Hindlimb muscle (tissue), 1 donor: Measurements from ENCODE around the gene KLRC2. TPM values are rescaled to one million over a fixed set of nuclear protein-coding genes. Genes with fewer than 3 reads are reported as not detected.
"Not testable (repeated sequence)": the region's sequence is repeated elsewhere in the genome, so short reads cannot be mapped to it uniquely, and the experiment has no call there.

Experiments
- DNase-seq: peaks from one replicate; pipeline ENCODE4 v3.0.0-alpha.2; 2013
- polyA plus RNA-seq: library from polyadenylated mRNA; unstranded; fragments of 120-200 nt; gene quantifications from one replicate; pipeline ENCODE4 v1.2.1, GENCODE V29; 2013; ENCODE audit not compliant: insufficient read length

The KLRC2 gene
- not detected for polyA plus RNA-seq

- not testable (repeated sequence) for DNase-seq
Measured at GRCh38 chr12:10435816-10436215, at the start of gene KLRC2. Gene KLRC2, minus strand, starts transcription at chr12:10436010. Its CDS starts 24 bp downstream, at chr12:10435986.

DNA sequence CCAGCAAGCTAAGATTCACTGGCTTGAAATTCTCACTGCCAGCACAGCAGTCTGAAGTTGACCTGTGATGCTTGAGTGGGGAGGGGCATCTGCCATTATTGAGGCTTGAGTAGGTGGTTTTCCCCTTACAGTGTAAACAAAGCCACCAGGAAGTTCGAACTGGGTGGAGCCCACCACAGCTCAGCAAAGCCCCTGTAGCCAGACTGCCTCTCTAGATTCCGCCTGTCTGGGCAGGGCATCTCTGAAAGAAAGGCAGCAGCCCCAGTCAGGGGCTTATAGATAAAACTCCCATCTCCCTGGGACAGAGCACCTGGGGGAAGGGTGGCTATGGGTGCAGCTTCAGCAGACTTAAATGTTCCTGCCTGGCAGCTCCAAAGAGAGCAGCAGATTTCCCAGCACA, 46.1 kb upstream of the KLRC2 start:
- DNase-seq = not testable (repeated sequence)

GRCh38 chr12:10472808-10473207, 37.0 kb upstream of the KLRC2 start:
- DNase-seq = not testable (repeated sequence)

DNA sequence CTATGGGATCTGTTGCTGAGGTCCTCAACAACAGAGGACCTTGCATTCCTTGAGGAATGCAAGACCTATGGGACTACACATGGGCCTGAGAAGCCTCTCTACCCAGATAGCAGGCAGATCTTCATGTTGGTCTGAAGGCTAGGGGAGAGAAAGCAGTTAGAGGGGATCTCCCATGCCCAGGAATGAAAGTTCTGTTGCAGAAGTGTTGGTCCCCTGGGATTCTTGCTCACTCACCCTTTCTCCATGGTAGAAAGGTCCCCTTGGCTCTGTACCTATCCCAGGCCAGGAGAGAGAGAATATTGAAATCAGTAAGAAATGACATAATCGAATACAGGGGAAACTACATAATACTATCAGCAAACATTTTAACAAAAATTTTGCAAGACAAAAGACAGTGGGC, 33.9 kb upstream of the KLRC2 start:
- DNase-seq = no peak

GRCh38 chr12:10466311-10466710, 30.5 kb upstream of the KLRC2 start:
- no peak for DNase-seq

DNA sequence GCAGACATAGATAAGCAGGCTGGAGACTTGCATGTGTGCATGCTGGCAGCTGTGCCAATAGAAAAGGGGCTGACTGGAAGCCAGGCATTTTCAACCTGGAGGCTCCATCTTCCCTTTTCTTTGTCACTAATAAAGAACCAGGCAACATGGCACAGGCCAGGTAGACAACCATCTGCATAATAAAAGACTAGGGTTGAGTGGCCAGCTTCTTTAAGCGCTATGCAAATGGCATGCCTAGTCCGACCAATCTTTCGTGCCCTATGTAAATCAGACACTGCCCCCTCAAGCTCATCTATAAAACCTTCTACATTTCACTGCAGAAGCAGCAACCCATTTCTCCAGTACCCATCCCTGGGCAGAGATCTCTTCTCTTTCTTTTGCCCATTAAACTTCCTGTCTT, 21.9 kb upstream of the KLRC2 start:
- DNase-seq = no peak

DNA sequence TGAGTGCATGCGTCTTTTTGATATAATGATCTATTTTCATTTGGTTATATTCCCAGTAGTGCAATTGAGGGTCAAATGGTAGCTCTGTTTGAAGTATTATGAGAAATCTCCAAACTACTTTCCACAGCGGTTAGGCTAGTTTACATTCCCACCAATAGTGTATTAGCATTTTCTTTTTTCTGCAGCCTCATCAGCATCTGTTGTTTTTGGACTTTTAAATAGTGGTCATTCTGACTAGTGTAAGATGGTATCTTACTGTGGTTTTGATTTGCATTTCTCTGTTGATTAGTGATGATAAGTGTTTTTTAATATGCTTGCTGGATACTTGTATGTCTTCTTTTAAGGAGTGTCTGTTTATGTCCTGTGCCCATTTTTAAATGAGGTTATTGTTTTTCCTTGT, 21.0 kb upstream of the KLRC2 start:
- no peak for DNase-seq

DNA sequence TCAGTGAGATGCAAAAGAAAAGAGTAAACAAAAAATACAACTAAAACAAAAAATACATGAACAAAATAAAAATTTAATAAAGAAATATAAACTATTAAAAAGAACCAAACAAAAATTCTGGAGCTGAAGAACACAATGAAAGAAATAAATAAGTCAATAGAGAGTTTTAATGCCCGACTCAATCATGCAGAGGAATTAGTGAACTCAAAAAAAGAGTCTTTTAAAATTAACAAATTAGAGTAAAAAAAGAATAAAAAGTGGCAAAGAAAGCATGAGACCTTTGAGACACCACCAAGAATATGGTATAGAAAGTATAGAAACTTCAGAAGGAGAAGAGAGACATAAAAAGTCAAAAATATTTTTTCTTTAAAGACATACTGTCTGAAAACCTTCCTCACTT, 20.0 kb upstream of the KLRC2 start:
- DNase-seq = no peak

- DNase-seq = no peak
Measured at GRCh38 chr12:10454531-10454930, 18.7 kb upstream of the KLRC2 start.

GRCh38 chr12:10453156-10453555, 17.3 kb upstream of the KLRC2 start, which contains the start of gene KLRC1:
Gene KLRC1, minus strand, starts transcription at chr12:10453377. Its CDS starts 2,221 bp downstream, at chr12:10451156.
- DNase-seq = no peak

DNA sequence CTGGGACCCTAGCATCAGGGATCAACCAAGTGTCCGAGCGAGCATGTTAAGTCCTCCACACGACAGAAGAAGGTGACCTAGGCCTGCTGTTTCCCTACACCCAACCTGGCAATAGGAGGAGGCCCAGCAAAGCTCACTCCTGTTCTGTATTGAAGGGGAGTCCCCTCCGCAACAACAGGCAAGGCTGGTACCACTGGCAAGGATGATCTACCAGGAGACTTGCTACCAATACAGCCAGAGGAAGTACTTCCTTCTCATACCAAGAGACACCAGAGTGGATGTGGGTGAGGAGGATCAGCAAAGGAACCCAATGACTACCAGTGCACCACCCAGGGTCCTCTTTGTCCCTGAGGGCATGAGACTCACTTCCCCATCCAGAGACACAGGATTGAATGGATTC, 12.4 kb upstream of the KLRC2 start:
- DNase-seq = no peak

GRCh38 chr12:10446052-10446451, 10.2 kb upstream of the KLRC2 start:
- DNase-seq = not testable (repeated sequence)

GRCh38 chr12:10441144-10441543, 5.3 kb upstream of the KLRC2 start:
- not testable (repeated sequence) for DNase-seq

- DNase-seq = not testable (repeated sequence)
Measured at GRCh38 chr12:10439608-10440274, 3.9 kb upstream of the KLRC2 start.

- not testable (repeated sequence) for DNase-seq
Measured at GRCh38 chr12:10437601-10438000, 1.8 kb upstream of the KLRC2 start.

GRCh38 chr12:10430623-10431022, 5.2 kb downstream of the KLRC2 start:
- DNase-seq = not testable (repeated sequence)

- not testable (repeated sequence) for DNase-seq
Measured at GRCh38 chr12:10425938-10426337, 9.9 kb downstream of the KLRC2 start.

GRCh38 chr12:10424260-10424899, 11.4 kb downstream of the KLRC2 start:
- not testable (repeated sequence) for DNase-seq

GRCh38 chr12:10422159-10422558, 13.7 kb downstream of the KLRC2 start:
- DNase-seq = not testable (repeated sequence)

DNA sequence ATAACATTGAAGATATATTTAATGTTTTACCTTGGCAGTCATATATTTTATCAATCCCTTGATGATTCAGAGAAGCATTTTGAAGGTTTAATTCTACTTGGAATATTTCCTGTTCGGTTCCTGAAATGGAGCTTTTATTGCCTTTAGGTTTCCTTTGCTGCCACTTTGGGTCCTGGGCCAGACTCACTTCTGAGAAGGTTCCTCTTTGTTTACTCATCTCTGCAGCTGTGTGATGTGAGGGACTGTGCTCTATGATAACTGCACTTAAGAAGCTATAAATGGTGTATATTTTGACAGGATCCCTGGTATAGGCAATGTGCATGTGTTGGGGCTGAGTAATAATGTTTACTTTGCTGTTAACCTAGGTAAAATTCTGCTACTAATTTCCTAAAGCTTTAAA, 15.5 kb downstream of the KLRC2 start, which contains the start of gene KLRC3:
KLRC3 (minus strand) TSS at position 262 of the 400 bp plus-strand sequence; CDS start at position 217, 45 bp downstream.
- not testable (repeated sequence) for DNase-seq

- no peak for DNase-seq
Measured at GRCh38 chr12:10409392-10409791, 26.4 kb downstream of the KLRC2 start, which contains the start of gene KLRC4. Gene KLRC4, minus strand, starts transcription at chr12:10409757. Its CDS starts 182 bp downstream, at chr12:10409575.

DNA sequence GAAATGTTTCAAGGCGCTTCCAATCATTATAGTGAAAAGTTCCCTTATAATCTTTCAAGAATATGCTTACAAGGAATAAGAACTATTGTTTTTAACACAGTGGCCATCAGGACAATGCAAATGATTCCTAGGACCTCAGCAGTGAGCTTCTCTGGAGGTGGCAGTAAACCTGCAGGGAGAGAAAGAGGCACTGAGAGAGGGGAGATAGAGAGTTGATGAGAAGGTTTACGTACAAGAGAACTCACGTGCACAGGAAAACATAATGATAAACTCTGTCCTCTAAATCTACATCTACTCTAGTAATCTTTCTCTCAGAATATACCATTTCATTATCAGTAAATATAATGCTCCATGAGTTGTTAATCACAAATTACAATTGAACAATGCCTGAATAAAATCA, 27.0 kb downstream of the KLRC2 start:
- DNase-seq = no peak

DNA sequence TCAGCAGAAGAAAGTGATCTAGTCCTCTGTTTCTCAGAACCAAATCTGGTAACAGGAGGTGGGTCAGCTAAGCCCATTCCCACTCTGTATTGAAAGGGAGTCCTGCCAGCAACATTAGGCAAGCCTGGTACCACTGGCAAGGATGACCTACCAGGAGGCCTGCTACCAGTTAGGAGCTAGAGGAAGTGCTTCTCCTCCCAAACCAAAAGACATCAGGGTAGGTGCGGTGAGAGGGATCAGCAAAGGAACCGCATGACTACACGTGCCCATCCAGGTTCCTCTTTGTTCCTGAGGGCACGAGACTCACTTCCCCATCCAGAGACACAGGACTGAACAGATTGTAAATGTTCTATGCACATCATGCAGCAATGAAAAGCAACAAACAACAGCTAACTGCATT, 29.1 kb downstream of the KLRC2 start:
- peak; percentile 21 for DNase-seq

GRCh38 chr12:10405294-10405693, 30.5 kb downstream of the KLRC2 start:
- no peak for DNase-seq
